Endodermal cell (in vitro differentiated cells): ENCODE results near the gene COMMD10. TPM values are rescaled to one million over a fixed set of nuclear protein-coding genes. Genes with fewer than 3 reads are reported as not detected.

Experiments used
- DNase-seq: peaks from one replicate; pipeline ENCODE4 v3.0.0-alpha.2; 2017
- H3K27ac ChIP-seq: 2 replicates; pipeline ENCODE4 v1.5.1; 2013; ENCODE audit warnings: mild to moderate bottlenecking, low read depth, low read length, moderate library complexity
- H3K27me3 ChIP-seq: 2 replicates; pipeline ENCODE4 v1.6.1; 2013; ENCODE audit warnings: mild to moderate bottlenecking, low read length, moderate library complexity; ENCODE audit not compliant: insufficient read depth, control insufficient read depth, poor library complexity, severe bottlenecking
- H3K36me3 ChIP-seq: 2 replicates; pipeline ENCODE4 v1.7.0; 2013; ENCODE audit warnings: mild to moderate bottlenecking, low read length, moderate library complexity; ENCODE audit not compliant: control insufficient read depth, insufficient read depth
- H3K4me1 ChIP-seq: one replicate; pipeline ENCODE4 v1.7.0; 2013; ENCODE audit warnings: low read length; ENCODE audit not compliant: control insufficient read depth, insufficient read depth
- H3K4me3 ChIP-seq: 2 replicates; pipeline ENCODE4 v1.5.1; 2013; ENCODE audit warnings: mild to moderate bottlenecking, low read length, moderate library complexity
- H3K9ac ChIP-seq: 2 replicates; pipeline ENCODE4 v1.6.1; 2013; ENCODE audit warnings: mild to moderate bottlenecking, low read length, moderate library complexity; ENCODE audit not compliant: poor library complexity, severe bottlenecking; ENCODE audit errors: extremely low read depth
- H3K9me3 ChIP-seq: 2 replicates; pipeline ENCODE4 v1.6.1; 2013; ENCODE audit warnings: mild to moderate bottlenecking, low read length, moderate library complexity; ENCODE audit not compliant: control insufficient read depth
- H3K27ac Mint-ChIP-seq: 2 replicates; pipeline ENCODE4 v1.8.0; 2020; ENCODE audit warnings: mixed read lengths
- H3K27me3 Mint-ChIP-seq: 2 replicates; pipeline ENCODE4 v1.8.0; 2021; ENCODE audit warnings: mild to moderate bottlenecking, mixed read lengths; ENCODE audit not compliant: insufficient read depth
- H3K36me3 Mint-ChIP-seq: 2 replicates; pipeline ENCODE4 v1.8.0; 2020; ENCODE audit warnings: low read depth, mixed read lengths
- H3K4me1 Mint-ChIP-seq: 2 replicates; pipeline ENCODE4 v1.8.0; 2020; ENCODE audit warnings: mixed read lengths
- H3K4me3 Mint-ChIP-seq: 2 replicates; pipeline ENCODE4 v1.8.0; 2020; ENCODE audit warnings: mild to moderate bottlenecking, moderate library complexity, mixed read lengths
- H3K9me3 Mint-ChIP-seq: 2 replicates; pipeline ENCODE4 v1.8.0; 2020; ENCODE audit warnings: mild to moderate bottlenecking, mixed read lengths
- CTCF ChIP-seq: fragments of 200-600 bp; sonication (generic); conservative IDR thresholded peaks from 2 replicates; pipeline ENCODE4 v1.5.0; 2021; ENCODE audit warnings: antibody characterized with exemption, mild to moderate bottlenecking
- WGBS, 2 experiments: methylation state at CpG; one replicate each; pipeline versions ENCODE4 v1.1.5 to v1.1.7; 2013; ENCODE audit warnings: missing lambda C conversion rate in 2 of 2, mixed read lengths in 1 of 2; ENCODE audit not compliant: insufficient coverage in 1 of 2, insufficient read length in 1 of 2; 5-methylcytosine and 5-hydroxymethylcytosine counted together
- total RNA-seq, 2 donors: library from RNA; stranded (reverse); fragmentation: NEBNext Ultra II Directional in 1 of 2; extraction: Animal tissue kit (Norgen Biotek cat#: 25700) in 1 of 2; gene quantifications; 2 replicates in 1 of 2; 3 replicates in 1 of 2; pipeline ENCODE4 v1.2.1, GENCODE V29; 2021

COMMD10 gene
- total RNA-seq, 2 donors from 2014 or later, result 25.3 to 29.8 TPM

DNA sequence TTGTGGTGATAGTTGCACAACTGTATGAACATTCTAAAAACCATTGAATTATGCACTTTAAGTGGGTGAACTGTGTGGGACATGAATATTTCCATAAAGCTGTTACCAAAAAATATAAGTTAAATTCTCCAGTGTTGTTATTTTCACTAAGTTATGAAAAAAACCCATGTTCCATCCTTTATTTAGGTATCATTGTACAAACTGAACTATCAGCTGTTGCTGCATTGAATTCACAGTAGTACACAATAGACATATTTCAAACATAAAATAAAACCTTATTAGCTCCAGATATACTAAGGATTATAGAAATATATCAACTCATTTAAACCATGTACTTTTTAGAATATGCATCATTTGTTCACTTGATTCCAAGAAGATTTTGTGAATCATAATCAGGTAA lies 192.1 kb downstream of the COMMD10 start:
- H3K4me3 ChIP-seq, result no peak overlapping the region
- Mint-ChIP-seq H3K9me3 (peaks cover 10% of the 10 kb centered on the region), H3K27me3 (no peaks in the 10 kb centered on the region), H3K36me3 (no peaks in the 10 kb centered on the region), H3K4me1 (peaks cover under 1% of the 10 kb centered on the region), H3K4me3 (no peak overlapping the region), H3K27ac (no peak overlapping the region)
- H3K4me1 ChIP-seq, result no peaks in the 10 kb centered on the region
- no peak for TF ChIP-seq CTCF
- peaks cover 11% of the 10 kb centered on the region for H3K9me3 ChIP-seq
- DNase-seq, result no peak
- H3K27me3 ChIP-seq, result no peaks in the 10 kb centered on the region
- H3K9ac ChIP-seq, result no peak overlapping the region
- no peak overlapping the region for H3K27ac ChIP-seq
- H3K36me3 ChIP-seq, result no peaks in the 10 kb centered on the region

GRCh38 chr5:116280149-116280803 lies 195.5 kb downstream of the COMMD10 start:
- H3K27me3 Mint-ChIP-seq, result no peaks in the 10 kb centered on the region
- H3K4me3 ChIP-seq, result no peak overlapping the region
- H3K27ac ChIP-seq, result no peak overlapping the region
- no peak overlapping the region for H3K4me3 Mint-ChIP-seq
- peaks cover 11% of the 10 kb centered on the region for H3K9me3 ChIP-seq
- peaks cover 10% of the 10 kb centered on the region for H3K9me3 Mint-ChIP-seq
- peaks cover 8% of the 10 kb centered on the region for H3K4me1 Mint-ChIP-seq
- no peaks in the 10 kb centered on the region for H3K4me1 ChIP-seq
- DNase-seq, result no peak
- H3K27me3 ChIP-seq, result no peaks in the 10 kb centered on the region
- WGBS, 2 experiments, result 96 to 98% methylated on average over 5 of the region's 5 CpGs
- TF ChIP-seq CTCF, result no peak
- no peaks in the 10 kb centered on the region for H3K36me3 Mint-ChIP-seq
- H3K36me3 ChIP-seq, result no peaks in the 10 kb centered on the region
- no peak overlapping the region for H3K9ac ChIP-seq
- no peak overlapping the region for H3K27ac Mint-ChIP-seq

DNA sequence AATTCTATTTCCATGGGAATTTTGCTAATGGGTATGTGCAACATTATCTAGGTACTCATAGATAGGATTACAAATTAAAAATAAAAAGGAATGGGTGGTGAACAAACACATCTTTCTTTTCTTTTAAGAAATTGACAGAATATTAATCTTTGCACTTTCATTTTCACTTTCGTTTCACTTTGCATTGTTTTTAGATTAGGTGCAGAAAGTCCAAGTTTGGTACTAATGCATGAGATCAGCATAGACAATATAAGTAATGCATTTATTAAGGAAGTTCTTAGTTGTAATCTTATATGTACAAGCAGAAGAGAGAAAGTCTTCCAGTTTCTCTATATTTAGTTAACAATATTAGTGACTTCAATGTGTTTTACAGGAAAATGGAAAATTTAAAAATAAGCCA lies 196.5 kb downstream of the COMMD10 start:
- Mint-ChIP-seq H3K27me3 (no peaks in the 10 kb centered on the region), H3K27ac (no peak overlapping the region), H3K4me1 (peaks cover 8% of the 10 kb centered on the region), H3K4me3 (no peak overlapping the region), H3K9me3 (peaks cover 10% of the 10 kb centered on the region), H3K36me3 (no peaks in the 10 kb centered on the region)
- no peak overlapping the region for H3K4me3 ChIP-seq
- no peaks in the 10 kb centered on the region for H3K27me3 ChIP-seq
- WGBS, 2 experiments, result 91% methylated on average over 1 of the region's 1 CpG; no CpG with 5 or more reads in 1 of the 2 experiments
- no peak for DNase-seq
- no peak overlapping the region for H3K27ac ChIP-seq
- H3K36me3 ChIP-seq, result no peaks in the 10 kb centered on the region
- peaks cover 11% of the 10 kb centered on the region for H3K9me3 ChIP-seq
- no peak for TF ChIP-seq CTCF
- no peaks in the 10 kb centered on the region for H3K4me1 ChIP-seq
- H3K9ac ChIP-seq, result no peak overlapping the region
